GM12873 (cell line): ENCODE data around the gene RAB38.

Experiments
- TF ChIP-seq, protein P1 (sequence below): IDR thresholded peaks from 2 replicates; pipeline ENCODE4 v1.5.1; 2012; ENCODE audit warnings: low read depth, mild to moderate bottlenecking, moderate library complexity, low read length, control low read depth; ENCODE audit not compliant: insufficient read depth; ENCODE audit errors: missing control alignments

RAB38 gene

DNA sequence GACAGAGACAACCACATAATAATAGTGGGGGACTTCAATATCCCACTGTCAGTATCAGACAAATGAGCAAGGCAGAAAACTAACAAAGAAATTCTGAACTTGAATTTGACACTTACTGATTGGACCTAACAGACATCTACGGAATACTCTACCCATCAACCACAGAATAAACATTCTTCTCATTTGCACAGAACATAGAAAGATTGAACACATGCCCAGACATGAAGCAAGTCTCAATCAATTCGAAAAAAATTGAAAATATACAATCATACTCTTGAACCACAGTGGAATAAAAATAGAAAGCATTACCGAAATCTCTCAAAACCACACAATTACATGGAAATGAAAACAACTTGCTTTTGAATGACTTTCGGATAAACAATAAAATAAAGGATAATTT lies 17.9 kb downstream of the RAB38 start:
- TF ChIP-seq, protein P1, sequence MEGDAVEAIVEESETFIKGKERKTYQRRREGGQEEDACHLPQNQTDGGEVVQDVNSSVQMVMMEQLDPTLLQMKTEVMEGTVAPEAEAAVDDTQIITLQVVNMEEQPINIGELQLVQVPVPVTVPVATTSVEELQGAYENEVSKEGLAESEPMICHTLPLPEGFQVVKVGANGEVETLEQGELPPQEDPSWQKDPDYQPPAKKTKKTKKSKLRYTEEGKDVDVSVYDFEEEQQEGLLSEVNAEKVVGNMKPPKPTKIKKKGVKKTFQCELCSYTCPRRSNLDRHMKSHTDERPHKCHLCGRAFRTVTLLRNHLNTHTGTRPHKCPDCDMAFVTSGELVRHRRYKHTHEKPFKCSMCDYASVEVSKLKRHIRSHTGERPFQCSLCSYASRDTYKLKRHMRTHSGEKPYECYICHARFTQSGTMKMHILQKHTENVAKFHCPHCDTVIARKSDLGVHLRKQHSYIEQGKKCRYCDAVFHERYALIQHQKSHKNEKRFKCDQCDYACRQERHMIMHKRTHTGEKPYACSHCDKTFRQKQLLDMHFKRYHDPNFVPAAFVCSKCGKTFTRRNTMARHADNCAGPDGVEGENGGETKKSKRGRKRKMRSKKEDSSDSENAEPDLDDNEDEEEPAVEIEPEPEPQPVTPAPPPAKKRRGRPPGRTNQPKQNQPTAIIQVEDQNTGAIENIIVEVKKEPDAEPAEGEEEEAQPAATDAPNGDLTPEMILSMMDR = no peak

DNA sequence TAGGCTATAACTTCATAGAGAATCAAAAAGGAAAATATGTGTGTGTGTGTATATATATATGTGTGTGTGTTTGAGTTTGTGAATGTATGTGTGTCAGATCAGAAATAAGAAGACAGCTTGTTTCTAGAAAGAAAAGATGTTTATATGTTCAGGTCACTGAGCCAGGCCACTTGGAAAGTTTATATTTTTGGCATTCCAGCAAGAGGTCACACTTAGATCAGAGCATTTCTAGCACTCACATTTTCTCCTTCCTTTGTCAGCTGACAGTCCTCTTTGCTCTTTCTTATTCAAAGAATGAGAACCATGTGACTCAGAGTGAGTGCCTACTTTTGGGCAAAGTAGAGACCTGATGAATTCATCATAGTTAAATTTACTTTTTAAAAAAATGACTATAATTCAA lies 22.9 kb downstream of the RAB38 start:
- TF ChIP-seq, protein P1 = no peak

GRCh38 chr11:88151709-88152265 lies 23.5 kb downstream of the RAB38 start:
- TF ChIP-seq, protein P1 = no peak

GRCh38 chr11:88146106-88146505 lies 29.1 kb downstream of the RAB38 start:
- TF ChIP-seq, protein P1 = no peak

DNA sequence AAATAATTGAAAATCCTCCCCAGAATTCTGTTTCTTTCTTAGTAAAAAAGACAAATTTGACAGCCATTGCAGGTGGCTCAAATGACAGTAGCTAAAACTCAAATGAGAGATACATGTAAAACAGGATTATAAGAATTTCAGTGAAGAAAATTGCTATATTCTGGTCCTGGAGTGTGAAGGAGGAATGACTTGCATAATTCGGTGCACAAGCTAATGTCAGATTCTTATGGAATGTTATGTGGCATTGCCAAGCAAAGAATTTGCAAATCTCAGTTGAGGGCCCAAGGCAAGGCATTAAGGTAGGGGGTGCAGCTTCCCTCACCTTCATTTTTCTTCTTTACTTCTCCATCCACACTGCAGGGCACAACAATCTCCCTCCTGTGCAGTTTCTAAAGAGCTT lies 35.4 kb downstream of the RAB38 start:
- TF ChIP-seq, protein P1 = no peak

DNA sequence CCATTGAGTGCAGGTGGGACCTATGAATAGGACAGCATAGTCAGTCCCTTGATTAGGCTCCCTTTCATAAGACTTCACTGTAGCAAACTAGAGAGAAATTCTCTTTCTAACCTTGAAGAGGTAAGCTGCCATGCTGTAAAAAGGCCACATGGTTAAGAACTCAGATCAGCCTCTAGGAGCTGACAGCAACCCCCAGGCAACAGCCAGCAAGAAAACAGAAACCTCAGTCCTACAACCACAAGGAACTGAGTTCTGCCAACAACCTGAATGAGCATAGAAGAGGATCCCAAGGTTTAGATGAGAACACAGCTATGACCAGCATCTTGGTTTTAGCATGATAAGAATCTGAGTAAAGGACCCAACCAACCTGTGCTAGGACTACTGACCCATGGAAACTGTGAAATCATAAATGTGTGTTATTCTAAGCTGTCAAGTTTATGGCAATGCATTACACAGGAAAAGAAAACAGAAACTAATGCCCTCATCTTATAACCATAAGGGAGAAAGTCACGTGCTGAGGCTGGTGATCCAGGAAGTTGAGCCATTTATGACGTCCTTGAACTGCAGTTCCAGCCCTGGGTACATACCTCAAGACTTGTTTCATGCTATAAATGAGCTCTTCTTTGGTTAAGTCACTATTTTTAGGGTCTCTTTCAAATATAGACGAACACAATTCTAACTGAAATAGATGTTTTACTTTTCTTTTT lies 43.3 kb downstream of the RAB38 start:
- TF ChIP-seq, protein P1 = no peak

GRCh38 chr11:88122956-88123355 lies 52.3 kb downstream of the RAB38 start:
- TF ChIP-seq, protein P1 = no peak
